Astrocyte of the cerebellum (primary cell): ENCODE measurements around the gene HERPUD1.

Experiments used
- DNase-seq: peaks from one replicate; pipeline ENCODE4 v3.0.0-alpha.2; 2011; ENCODE audit warnings: low read depth
- H3K4me3 ChIP-seq: 2 replicates; pipeline ENCODE4 v1.5.1; 2011; ENCODE audit warnings: mild to moderate bottlenecking, low read depth, low read length, moderate library complexity
- in situ Hi-C: cut with HindIII; loops from 2 replicates; pipeline ENCODE4 v1.10.0; 2017; ENCODE audit warnings: low sequenced_read_pairs
- TF ChIP-seq, protein P1 (sequence below): IDR thresholded peaks from 2 replicates; pipeline ENCODE4 v1.5.1; 2012; ENCODE audit warnings: low read length, low read depth, moderate library complexity, mild to moderate bottlenecking; ENCODE audit errors: missing control alignments

HERPUD1 gene

DNA sequence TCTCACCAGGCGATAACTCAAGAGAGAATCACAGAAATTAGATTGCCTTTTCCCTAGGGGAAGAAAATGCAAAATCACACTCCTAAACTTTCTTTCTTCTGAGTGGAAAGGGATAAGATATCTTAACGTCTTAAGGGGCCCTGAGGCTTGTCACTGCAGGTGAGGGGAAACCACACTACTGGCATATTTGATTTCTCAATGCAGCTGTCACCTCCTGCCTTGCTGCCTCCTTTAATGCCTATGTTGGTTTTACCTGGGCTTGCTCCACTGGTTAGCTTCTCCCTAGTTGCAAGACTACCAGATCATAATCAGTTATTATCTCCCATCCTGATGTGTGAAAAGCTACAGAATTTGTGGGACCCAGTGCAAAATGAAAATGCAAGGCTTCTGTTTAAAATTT, 4.5 kb upstream of the HERPUD1 start:
- in situ Hi-C loops, result no loop called here
- TF ChIP-seq, protein P1, sequence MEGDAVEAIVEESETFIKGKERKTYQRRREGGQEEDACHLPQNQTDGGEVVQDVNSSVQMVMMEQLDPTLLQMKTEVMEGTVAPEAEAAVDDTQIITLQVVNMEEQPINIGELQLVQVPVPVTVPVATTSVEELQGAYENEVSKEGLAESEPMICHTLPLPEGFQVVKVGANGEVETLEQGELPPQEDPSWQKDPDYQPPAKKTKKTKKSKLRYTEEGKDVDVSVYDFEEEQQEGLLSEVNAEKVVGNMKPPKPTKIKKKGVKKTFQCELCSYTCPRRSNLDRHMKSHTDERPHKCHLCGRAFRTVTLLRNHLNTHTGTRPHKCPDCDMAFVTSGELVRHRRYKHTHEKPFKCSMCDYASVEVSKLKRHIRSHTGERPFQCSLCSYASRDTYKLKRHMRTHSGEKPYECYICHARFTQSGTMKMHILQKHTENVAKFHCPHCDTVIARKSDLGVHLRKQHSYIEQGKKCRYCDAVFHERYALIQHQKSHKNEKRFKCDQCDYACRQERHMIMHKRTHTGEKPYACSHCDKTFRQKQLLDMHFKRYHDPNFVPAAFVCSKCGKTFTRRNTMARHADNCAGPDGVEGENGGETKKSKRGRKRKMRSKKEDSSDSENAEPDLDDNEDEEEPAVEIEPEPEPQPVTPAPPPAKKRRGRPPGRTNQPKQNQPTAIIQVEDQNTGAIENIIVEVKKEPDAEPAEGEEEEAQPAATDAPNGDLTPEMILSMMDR, result no peak
- no peak for DNase-seq
- H3K4me3 ChIP-seq, result no peak overlapping the region

DNA sequence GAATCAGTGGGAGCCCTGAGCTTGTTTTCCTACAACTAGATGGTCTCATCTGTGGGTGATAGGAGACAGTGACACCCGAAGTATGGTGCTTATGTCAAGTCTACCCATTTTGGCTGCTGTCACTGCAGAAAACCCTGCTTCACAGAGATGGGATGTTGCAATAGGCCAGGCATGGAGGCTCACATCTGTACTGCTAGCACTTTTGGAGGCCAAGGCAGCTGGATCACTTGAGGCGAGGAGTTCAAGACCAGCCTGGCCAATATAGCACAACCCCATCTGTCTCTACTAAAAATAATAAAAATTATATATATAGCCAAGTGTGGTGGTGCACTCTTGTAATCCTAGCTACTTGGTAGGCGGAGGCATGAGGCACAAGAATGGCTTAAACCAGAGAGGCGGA, 2.3 kb upstream of the HERPUD1 start:
- DNase-seq, result no peak
- in situ Hi-C loops, result loop anchor here (5.0 kb wide), 1 partner anchor 62 kb away; the partner anchor contains the start of gene SLC12A3
- no peak overlapping the region for H3K4me3 ChIP-seq
- TF ChIP-seq, protein P1, result no peak

GRCh38 chr16:56930486-56931270, 1.3 kb upstream of the HERPUD1 start:
- no peak overlapping the region for H3K4me3 ChIP-seq
- TF ChIP-seq, protein P1, result no peak
- in situ Hi-C loops, result loop anchor here (5.0 kb wide), 1 partner anchor 63 kb away; the partner anchor contains the start of gene SLC12A3
- DNase-seq, result no peak

- H3K4me3 ChIP-seq, result peak overlapping the region; percentile 99
- TF ChIP-seq, protein P1, result no peak
- DNase-seq, result no peak
- in situ Hi-C loops, result loop anchor here (5.0 kb wide), 1 partner anchor 64 kb away; the partner anchor contains the start of gene SLC12A3
These were observed 561 bp upstream of the HERPUD1 start for GRCh38 chr16:56931271-56931891.

DNA sequence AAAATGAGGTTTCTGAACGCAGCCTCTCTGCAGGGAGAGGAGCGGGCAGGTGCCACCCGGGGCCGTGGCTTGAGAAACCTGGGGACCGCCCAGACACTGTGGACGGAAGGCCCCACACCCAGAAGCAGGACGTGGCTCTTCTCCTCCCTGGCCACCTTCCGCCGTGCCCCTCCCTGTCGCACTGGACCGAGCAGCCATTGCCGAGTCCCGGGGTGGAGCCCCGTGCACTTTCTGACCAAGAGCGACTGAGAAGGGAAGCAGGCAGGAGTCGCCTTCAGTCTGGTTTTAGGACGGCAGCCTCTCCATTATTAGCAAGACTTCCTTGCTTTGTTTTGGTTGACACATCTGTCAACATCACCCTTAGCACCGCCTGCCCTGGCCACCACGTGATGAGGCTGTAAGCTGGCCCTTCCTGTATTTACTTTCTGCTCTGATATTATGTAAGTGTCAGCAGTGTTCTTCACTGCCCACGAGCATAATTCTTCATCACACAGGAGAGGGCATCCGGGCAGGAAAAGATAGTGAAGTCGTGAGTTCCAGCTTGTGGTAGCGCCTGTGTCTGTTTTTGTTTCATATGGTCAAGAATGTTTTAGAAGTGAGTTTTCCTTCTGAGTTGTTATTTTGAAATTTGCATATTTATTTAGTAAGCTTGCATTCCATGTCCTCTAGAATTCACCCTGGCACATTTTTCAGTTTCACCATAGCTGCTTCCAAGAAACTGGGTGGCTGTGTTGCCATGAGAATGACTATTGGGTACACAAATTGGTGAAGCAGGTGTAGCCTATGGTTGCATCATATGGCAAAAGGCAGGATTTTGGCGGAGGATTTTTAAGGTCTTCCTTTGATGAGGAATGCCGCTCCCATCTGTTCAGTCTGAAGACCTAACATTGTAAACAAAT, 1.0 kb downstream of the HERPUD1 start:
- peak overlapping the region; percentile 99 for H3K4me3 ChIP-seq
- in situ Hi-C loops, result loop anchor here (5.0 kb wide), 1 partner anchor 66 kb away; the partner anchor contains the start of gene SLC12A3
- DNase-seq, result no peak
- TF ChIP-seq, protein P1, result no peak
